ENCODE data around the gene CRACDL. TPM values are rescaled to one million over a fixed set of nuclear protein-coding genes. Genes with fewer than 3 reads are reported as not detected.

Gene CRACDL
- total RNA-seq, 1 donor from 2014 or later, result 1.6 TPM

DNA sequence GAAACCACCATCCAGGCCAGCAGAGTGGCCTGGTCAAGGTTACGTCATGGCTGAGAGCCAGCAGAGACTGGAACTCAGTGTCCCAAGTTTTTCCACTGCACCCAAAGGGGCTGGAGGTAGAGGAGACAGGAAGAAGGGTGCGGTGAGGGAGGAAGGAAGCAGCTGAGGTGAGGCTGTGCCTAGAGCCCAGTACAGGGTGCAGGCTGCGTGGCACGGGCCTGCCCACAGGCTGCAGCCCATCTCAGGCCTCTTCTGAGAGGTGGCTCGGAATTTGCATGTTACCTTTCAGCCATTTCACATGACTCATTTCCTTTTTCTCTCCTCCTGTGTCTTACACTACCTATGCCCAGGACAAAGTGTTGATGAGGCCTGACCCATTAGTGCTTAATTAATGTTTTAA is 191.4 kb downstream of the CRACDL start:
- Mint-ChIP-seq H3K4me1 (ENCODE audit: low read depth) (no peaks in the 10 kb centered on the region), H3K9me3 (ENCODE audit: low read depth) (no peaks in the 10 kb centered on the region), H3K27me3 (peaks cover 6% of the 10 kb centered on the region), H3K27ac (no peak overlapping the region), H3K36me3 (ENCODE audit: insufficient read depth) (no peaks in the 10 kb centered on the region), H3K4me3 (ENCODE audit: low read depth) (no peak overlapping the region)
- no peak for DNase-seq (ENCODE audit: low spot score, unreplicated experiment)
- TF ChIP-seq, protein P1, sequence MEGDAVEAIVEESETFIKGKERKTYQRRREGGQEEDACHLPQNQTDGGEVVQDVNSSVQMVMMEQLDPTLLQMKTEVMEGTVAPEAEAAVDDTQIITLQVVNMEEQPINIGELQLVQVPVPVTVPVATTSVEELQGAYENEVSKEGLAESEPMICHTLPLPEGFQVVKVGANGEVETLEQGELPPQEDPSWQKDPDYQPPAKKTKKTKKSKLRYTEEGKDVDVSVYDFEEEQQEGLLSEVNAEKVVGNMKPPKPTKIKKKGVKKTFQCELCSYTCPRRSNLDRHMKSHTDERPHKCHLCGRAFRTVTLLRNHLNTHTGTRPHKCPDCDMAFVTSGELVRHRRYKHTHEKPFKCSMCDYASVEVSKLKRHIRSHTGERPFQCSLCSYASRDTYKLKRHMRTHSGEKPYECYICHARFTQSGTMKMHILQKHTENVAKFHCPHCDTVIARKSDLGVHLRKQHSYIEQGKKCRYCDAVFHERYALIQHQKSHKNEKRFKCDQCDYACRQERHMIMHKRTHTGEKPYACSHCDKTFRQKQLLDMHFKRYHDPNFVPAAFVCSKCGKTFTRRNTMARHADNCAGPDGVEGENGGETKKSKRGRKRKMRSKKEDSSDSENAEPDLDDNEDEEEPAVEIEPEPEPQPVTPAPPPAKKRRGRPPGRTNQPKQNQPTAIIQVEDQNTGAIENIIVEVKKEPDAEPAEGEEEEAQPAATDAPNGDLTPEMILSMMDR (IDR thresholded peaks at IDR 0.05; ENCODE audit: unreplicated experiment), result no peak

Other genes with a start within 250 kb of the CRACDL start
- gene MGAT4A, start 205.1 kb downstream of the CRACDL start, total RNA-seq, result 33.5 and 37.6 TPM in 2 replicates
- gene C2orf15, start 205.5 kb upstream of the CRACDL start, total RNA-seq, result 16.0 and 19.6 TPM in 2 replicates
- gene TSGA10, start 218.7 kb upstream of the CRACDL start, total RNA-seq, result 12.3 and 13.8 TPM in 2 replicates
- 5.3 and 6.3 TPM in 2 replicates for gene LIPT1, start 218.7 kb upstream of the CRACDL start, total RNA-seq
- 37.8 and 38.4 TPM in 2 replicates for gene MITD1, start 244.8 kb upstream of the CRACDL start, total RNA-seq
- gene MRPL30, start 245.0 kb upstream of the CRACDL start, total RNA-seq, result 32.6 and 37.3 TPM in 2 replicates